Esophagus squamous epithelium (tissue), 4 donors: ENCODE data around the gene THAP4.

Experiments
- CTCF ChIP-seq, 6 experiments: fragments of 450-650 bp in 4 of 6; fragments of 200-600 bp in 2 of 6; sonication (generic) in 2 of 6; IDR thresholded peaks; one replicate each; pipeline ENCODE4 v1.5.1; 2016 to 2019; ENCODE audit warnings: antibody characterized with exemption in 6 of 6, mild to moderate bottlenecking in 4 of 6, moderate library complexity in 4 of 6
- POLR2A ChIP-seq, 4 donors: fragments of 450-650 bp; IDR thresholded peaks; one replicate each; pipeline ENCODE4 v1.6.1; 2017; ENCODE audit warnings: antibody characterized with exemption in 4 of 4, mild to moderate bottlenecking in 4 of 4, moderate library complexity in 3 of 4

- no peak for TF ChIP-seq CTCF (IDR thresholded peaks at IDR 0.05)
- no peak for TF ChIP-seq POLR2A (IDR thresholded peaks at IDR 0.05)
Measured at GRCh38 chr2:241573741-241574140, 63.2 kb downstream of the THAP4 start.
